Neural cell (in vitro differentiated cells): ENCODE measurements around the gene TRMT5. TPM values are rescaled to one million over a fixed set of nuclear protein-coding genes. Genes with fewer than 3 reads are reported as not detected.

ENCODE experiments used
- H2AFZ ChIP-seq: fragments of 200-600, 300-800 bp; sonication (generic), shearing (Covaris generic); 2 replicates; pipeline ENCODE4 v1.6.0; 2014; ENCODE audit warnings: low read depth, mild to moderate bottlenecking, antibody characterized with exemption, low read length, moderate library complexity
- H3F3A ChIP-seq: fragments of 200-600 bp; shearing (Covaris generic); 2 replicates; pipeline ENCODE4 v1.6.1; 2016; ENCODE audit warnings: mild to moderate bottlenecking, moderate library complexity, mixed read lengths, antibody characterized with exemption, low read length; ENCODE audit not compliant: insufficient read depth, poor library complexity, severe bottlenecking
- H3K27ac ChIP-seq: fragments of 200-600, 300-800 bp; sonication (generic), shearing (Covaris generic); 2 replicates; pipeline ENCODE4 v1.5.1; 2014; ENCODE audit warnings: mild to moderate bottlenecking, low read length, moderate library complexity
- H3K27me3 ChIP-seq: fragments of 300-800, 200-600 bp; sonication (generic), shearing (Covaris generic); 2 replicates; pipeline ENCODE4 v1.6.0; 2014; ENCODE audit warnings: mild to moderate bottlenecking, low read depth, low read length, moderate library complexity; ENCODE audit not compliant: insufficient read depth
- H3K36me3 ChIP-seq: fragments of 300-800, 200-600 bp; sonication (generic), shearing (Covaris generic); 2 replicates; pipeline ENCODE4 v1.5.1; 2014; ENCODE audit warnings: mild to moderate bottlenecking, antibody characterized with exemption, low read length, moderate library complexity; ENCODE audit not compliant: insufficient read depth
- H3K4me2 ChIP-seq: fragments of 300-800, 200-600 bp; sonication (generic), shearing (Covaris generic); 2 replicates; pipeline ENCODE4 v1.6.0; 2014; ENCODE audit warnings: mild to moderate bottlenecking, low read length
- H3K4me3 ChIP-seq: fragments of 300-800, 200-600 bp; sonication (generic), shearing (Covaris generic); 2 replicates; pipeline ENCODE4 v1.5.1; 2014; ENCODE audit warnings: mild to moderate bottlenecking, low read length, moderate library complexity
- H3K79me2 ChIP-seq: fragments of 200-600 bp; shearing (Covaris generic); replicated peaks from 2 replicates; pipeline ENCODE4 v1.6.0; 2014; ENCODE audit warnings: mild to moderate bottlenecking, low read length, moderate library complexity; ENCODE audit not compliant: insufficient read depth
- H3K9ac ChIP-seq: fragments of 300-800, 200-600 bp; sonication (generic), shearing (Covaris generic); 2 replicates; pipeline ENCODE4 v1.6.1; 2016; ENCODE audit warnings: mild to moderate bottlenecking, low read length, mixed read lengths
- H3K9me2 ChIP-seq: fragments of 200-600 bp; shearing (Covaris generic); 2 replicates; pipeline ENCODE4 v1.6.1; 2016; ENCODE audit warnings: mild to moderate bottlenecking, low read length, mixed read lengths; ENCODE audit not compliant: insufficient read depth
- H3K9me3 ChIP-seq: fragments of 200-600, 300-800 bp; sonication (generic), shearing (Covaris generic); 2 replicates; pipeline ENCODE4 v1.6.1; 2016; ENCODE audit warnings: mild to moderate bottlenecking, mixed run types, low read length, moderate library complexity, mixed read lengths
- H4K20me1 ChIP-seq: fragments of 200-600 bp; shearing (Covaris generic); 2 replicates; pipeline ENCODE4 v1.6.1; 2016; ENCODE audit warnings: mild to moderate bottlenecking, mixed run types; ENCODE audit not compliant: insufficient read depth
- CTCF ChIP-seq: fragments of 450-650 bp; IDR thresholded peaks from 2 replicates; pipeline ENCODE4 v1.5.1; 2014; ENCODE audit warnings: antibody characterized with exemption, mild to moderate bottlenecking, moderate library complexity; ENCODE audit not compliant: poor library complexity, severe bottlenecking
- EP300 ChIP-seq: fragments of 450-650 bp; conservative IDR thresholded peaks from 2 replicates; pipeline ENCODE4 v1.6.1; 2014; ENCODE audit warnings: antibody characterized with exemption, mild to moderate bottlenecking, moderate library complexity; ENCODE audit not compliant: poor library complexity, severe bottlenecking
- EZH2 ChIP-seq: fragments of 200-600, 300-800 bp; shearing (Covaris generic), sonication (generic); IDR thresholded peaks from 2 replicates; pipeline ENCODE4 v1.6.1; 2014; ENCODE audit warnings: antibody characterized with exemption, low read length, borderline replicate concordance, mild to moderate bottlenecking; ENCODE audit not compliant: insufficient read depth, poor library complexity, severe bottlenecking
- MXI1 ChIP-seq: fragments of 450-650 bp; conservative IDR thresholded peaks from 2 replicates; pipeline ENCODE4 v1.6.1; 2014; ENCODE audit warnings: antibody characterized with exemption, mild to moderate bottlenecking; ENCODE audit not compliant: poor library complexity, severe bottlenecking
- POLR2AphosphoS5 ChIP-seq: IDR thresholded peaks from 2 replicates; pipeline ENCODE4 v1.6.1; 2012
- RAD21 ChIP-seq: fragments of 450-650 bp; conservative IDR thresholded peaks from 2 replicates; pipeline ENCODE4 v1.6.1; 2014; ENCODE audit warnings: antibody characterized with exemption, mild to moderate bottlenecking, moderate library complexity
- REST ChIP-seq: IDR thresholded peaks from 2 replicates; pipeline ENCODE4 v1.6.1; 2012; ENCODE audit warnings: borderline replicate concordance
- SMC3 ChIP-seq: fragments of 450-650 bp; conservative IDR thresholded peaks from 2 replicates; pipeline ENCODE4 v1.6.1; 2014; ENCODE audit warnings: antibody characterized with exemption, mild to moderate bottlenecking, moderate library complexity; ENCODE audit not compliant: poor library complexity
- TAF1 ChIP-seq: IDR thresholded peaks from 2 replicates; pipeline ENCODE4 v1.6.1; 2012; ENCODE audit warnings: low read depth
- polyA plus RNA-seq: library from polyadenylated mRNA; depleted of rRNA; stranded (reverse); fragments of >200 nt; gene quantifications from 2 replicates; pipeline ENCODE4 v1.2.3, GENCODE V29; 2014

TRMT5 gene
- polyA plus RNA-seq, 1 donor from 2014 or later: 7.6 TPM

DNA sequence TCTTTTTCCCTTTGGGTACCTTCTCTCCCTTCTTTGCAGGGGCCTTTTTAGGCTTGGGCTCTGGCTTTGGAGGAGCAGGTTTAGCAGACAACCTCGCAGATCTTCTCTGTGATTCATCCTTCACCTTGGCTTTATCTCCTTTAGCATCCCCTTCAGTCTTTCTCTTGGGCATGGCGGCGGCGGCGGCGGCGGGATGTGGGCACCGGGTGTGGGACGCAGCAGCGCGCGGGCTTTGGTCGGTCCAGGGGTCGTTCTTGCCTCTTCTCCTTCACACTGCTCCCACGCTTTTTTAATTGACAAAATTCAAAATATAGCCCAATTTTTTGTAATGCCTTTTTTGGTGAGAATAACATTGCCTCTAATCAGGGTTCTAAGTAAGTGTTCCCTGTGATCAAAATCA lies 8.6 kb downstream of the TRMT5 start:
- H3F3A ChIP-seq: no peaks in the 10 kb centered on the region
- H3K4me3 ChIP-seq: no peak overlapping the region
- H3K79me2 ChIP-seq: no peaks in the 10 kb centered on the region
- H2AFZ ChIP-seq: no peak overlapping the region
- no peaks in the 10 kb centered on the region for H3K36me3 ChIP-seq
- no peaks in the 10 kb centered on the region for H3K9me3 ChIP-seq
- H4K20me1 ChIP-seq: no peaks in the 10 kb centered on the region
- no peak overlapping the region for H3K9ac ChIP-seq
- H3K9me2 ChIP-seq: no peaks in the 10 kb centered on the region
- TF ChIP-seq SMC3 (no peak), RAD21 (no peak), REST (no peak), CTCF (no peak), TAF1 (no peak), MXI1 (no peak), EP300 (no peak), POLR2AphosphoS5 (no peak), EZH2 (no peak)
- H3K27me3 ChIP-seq: no peaks in the 10 kb centered on the region
- H3K4me2 ChIP-seq: no peak overlapping the region
- no peak overlapping the region for H3K27ac ChIP-seq

- H3K4me3 ChIP-seq: no peak overlapping the region
- no peaks in the 10 kb centered on the region for H3K79me2 ChIP-seq
- no peaks in the 10 kb centered on the region for H3K9me3 ChIP-seq
- no peaks in the 10 kb centered on the region for H3K27me3 ChIP-seq
- H3K9me2 ChIP-seq: no peaks in the 10 kb centered on the region
- H3K27ac ChIP-seq: no peak overlapping the region
- no peak overlapping the region for H3K9ac ChIP-seq
- H3F3A ChIP-seq: no peaks in the 10 kb centered on the region
- H2AFZ ChIP-seq: no peak overlapping the region
- no peak overlapping the region for H3K4me2 ChIP-seq
- H4K20me1 ChIP-seq: no peaks in the 10 kb centered on the region
- no peak for TF ChIP-seq POLR2AphosphoS5
- TF ChIP-seq RAD21: no peak
- TF ChIP-seq CTCF: no peak
- no peak for TF ChIP-seq EP300
- no peak for TF ChIP-seq MXI1
- TF ChIP-seq EZH2: no peak
- TF ChIP-seq TAF1: no peak
- no peak for TF ChIP-seq REST
- TF ChIP-seq SMC3: no peak
- no peaks in the 10 kb centered on the region for H3K36me3 ChIP-seq
Observed at GRCh38 chr14:60971271-60971670, 9.6 kb downstream of the TRMT5 start.
